Frontal cortex (tissue), 4 donors: ENCODE data around the gene PPIL1. TPM values are rescaled to one million over a fixed set of nuclear protein-coding genes. Genes with fewer than 3 reads are reported as not detected.
"Not testable (repeated sequence)": the region's sequence is repeated elsewhere in the genome, so short reads cannot be mapped to it uniquely, and the experiment has no call there.

Experiments used
- DNase-seq, 2 donors: peaks; one replicate each; pipeline ENCODE4 v3.0.0; 2012; ENCODE audit warnings: low spot score in 2 of 2
- FAIRE-seq: peaks from 2 replicates; lab custom pipeline; 2012; peaks lifted over from hg19 to GRCh38; lab: Jason Lieb, UNC
- total RNA-seq: library from RNA; depleted of rRNA; stranded (reverse); fragments of >200 nt; gene quantifications from one replicate; pipeline ENCODE4 v1.2.3, GENCODE V29; 2014
- donor health status: control.
- donor health status: control.
- donor health status: control.

The PPIL1 gene
- total RNA-seq, 1 donor from 2014 or later: 40.8 TPM

GRCh38 chr6:36821581-36822335, 52.8 kb downstream of the PPIL1 start:
- DNase-seq: no peak
- FAIRE-seq: no peak

GRCh38 chr6:36820700-36821580, 53.7 kb downstream of the PPIL1 start:
- no peak for FAIRE-seq

GRCh38 chr6:36818756-36819155, 55.8 kb downstream of the PPIL1 start:
- DNase-seq (no peak), FAIRE-seq (no peak)

More at GRCh38 chr6:36820700-36821580, 53.7 kb downstream of the PPIL1 start:
- no peak for DNase-seq

DNA sequence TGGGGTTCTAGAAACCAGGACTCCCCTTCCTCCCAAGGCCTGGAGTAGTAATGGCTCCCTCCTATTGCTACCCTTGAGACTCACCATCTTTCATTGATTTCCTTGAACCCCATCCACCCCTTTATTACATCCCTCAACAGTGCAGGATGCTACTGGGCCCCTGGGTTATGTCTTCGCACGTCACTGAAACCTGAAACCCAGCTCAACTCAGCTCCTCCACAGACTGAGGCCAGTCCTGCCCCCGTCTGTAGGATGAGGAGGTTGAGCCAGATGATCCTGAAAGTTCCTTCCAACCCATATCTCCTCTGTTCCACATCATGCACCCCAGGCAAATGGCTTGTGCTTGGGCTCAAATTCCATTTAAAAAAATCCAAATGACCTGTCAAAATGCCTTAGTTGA, 56.8 kb downstream of the PPIL1 start:
- DNase-seq: no peak
- no peak for FAIRE-seq

GRCh38 chr6:36817176-36817817, 57.3 kb downstream of the PPIL1 start:
- FAIRE-seq (no peak), DNase-seq (no peak)

- no peak for FAIRE-seq
- no peak for DNase-seq
Observed at GRCh38 chr6:36815962-36816735, 58.5 kb downstream of the PPIL1 start.

DNA sequence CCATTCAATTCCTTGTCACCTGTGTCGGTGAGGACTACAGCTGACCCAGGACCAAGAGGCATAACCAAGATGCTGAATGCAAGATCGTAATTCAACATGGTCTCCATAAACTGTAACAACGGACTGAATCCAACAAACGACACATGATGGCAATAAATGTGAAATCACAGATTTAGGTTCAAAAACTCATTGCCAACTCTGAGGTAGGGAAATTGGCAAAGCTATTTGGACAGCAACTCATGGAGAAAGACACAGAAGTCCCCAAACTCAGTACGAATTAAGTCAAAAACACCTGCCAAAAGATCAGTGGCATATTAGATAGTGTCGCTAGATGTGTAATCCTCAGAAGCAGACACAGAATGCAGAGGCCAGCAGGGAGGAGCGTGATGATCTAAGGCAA, 60.4 kb downstream of the PPIL1 start:
- no peak for DNase-seq
- no peak for FAIRE-seq

- DNase-seq (no peak), FAIRE-seq (no peak)
Observed at GRCh38 chr6:36813526-36813925, 61.1 kb downstream of the PPIL1 start.

DNA sequence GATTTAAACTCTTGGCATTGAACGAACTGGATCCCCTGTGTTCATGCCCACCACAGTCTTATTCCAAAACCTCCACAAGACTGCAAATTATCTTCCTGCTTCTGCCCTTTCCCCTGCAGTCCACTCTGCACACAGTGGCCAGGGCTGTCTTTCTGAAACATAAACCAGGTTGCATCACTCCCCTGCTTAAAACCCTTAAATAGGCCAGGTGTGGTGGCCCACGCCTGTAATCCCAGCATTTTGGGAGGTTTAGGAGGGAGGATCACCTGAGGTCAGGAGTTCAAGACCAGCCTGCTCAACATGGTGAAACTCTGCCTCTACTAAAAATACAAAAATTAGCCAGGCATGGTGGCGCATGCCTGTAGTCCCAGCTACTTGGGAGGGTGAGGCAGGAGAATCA, 61.6 kb downstream of the PPIL1 start:
- not testable (repeated sequence) for FAIRE-seq, DNase-seq

DNA sequence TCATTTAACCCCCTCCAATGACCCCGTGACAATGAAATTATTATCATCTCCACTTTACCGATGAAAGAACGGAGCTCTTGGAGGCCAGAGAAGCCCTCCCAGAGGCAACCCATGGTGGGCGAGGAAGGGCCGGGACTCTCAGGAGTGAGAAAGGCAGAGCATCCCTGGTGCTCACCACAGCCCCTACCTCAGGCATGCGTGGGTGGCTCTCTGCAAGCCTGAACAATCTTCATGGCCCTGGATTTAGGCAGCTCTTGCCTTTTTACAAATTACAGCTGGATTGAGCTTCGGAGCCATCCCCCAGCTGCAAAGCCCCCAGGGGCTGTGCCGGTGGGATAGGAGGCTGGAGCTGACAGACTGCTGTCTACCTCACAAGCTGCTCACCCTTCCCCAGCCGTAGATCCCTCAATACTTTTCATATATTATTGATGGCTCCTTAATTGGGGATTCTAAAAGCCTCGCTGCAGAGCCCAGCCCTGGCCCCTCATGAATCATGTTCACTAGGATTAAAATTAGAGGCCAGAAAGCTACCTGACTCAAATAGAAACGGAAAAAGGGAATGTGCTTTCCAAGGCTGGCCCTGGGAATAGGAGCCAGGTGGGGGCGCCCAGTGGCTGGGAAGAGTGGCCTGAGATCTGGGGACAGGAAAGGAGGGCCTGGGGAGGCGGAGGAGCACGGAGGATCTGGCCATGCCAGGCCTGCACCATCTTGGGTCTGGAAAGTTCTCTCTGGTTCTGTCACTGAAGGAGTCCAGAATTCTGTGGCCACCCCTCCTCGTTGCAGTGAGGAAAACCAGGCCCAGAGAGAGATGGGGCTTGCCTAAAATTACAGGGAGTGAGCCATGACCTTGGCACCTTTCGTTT, 64.4 kb downstream of the PPIL1 start:
- FAIRE-seq: no peak

DNA sequence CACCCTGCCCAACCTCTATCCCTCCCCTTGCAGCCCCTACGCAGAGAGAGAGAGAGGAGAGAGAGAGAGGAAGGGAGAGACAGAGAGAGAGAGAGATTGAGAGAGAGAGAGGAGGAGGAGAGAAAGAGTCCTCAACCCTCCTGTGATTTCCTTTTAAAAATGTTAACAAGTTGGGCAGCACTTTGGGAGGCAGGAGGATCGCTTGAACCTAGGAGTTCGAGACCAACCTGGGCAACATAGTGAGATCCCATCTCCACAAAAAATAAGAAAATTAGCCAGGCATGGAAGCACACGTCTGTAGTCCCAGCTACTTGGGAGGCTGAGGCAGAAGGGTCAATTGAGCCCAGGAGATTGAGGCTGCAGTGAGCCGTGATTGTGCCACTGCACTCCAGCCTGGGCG, 65.4 kb downstream of the PPIL1 start:
- FAIRE-seq: no peak
- DNase-seq: no peak

More for the DNA sequence above, 64.4 kb downstream of the PPIL1 start:
- no peak for DNase-seq

DNA sequence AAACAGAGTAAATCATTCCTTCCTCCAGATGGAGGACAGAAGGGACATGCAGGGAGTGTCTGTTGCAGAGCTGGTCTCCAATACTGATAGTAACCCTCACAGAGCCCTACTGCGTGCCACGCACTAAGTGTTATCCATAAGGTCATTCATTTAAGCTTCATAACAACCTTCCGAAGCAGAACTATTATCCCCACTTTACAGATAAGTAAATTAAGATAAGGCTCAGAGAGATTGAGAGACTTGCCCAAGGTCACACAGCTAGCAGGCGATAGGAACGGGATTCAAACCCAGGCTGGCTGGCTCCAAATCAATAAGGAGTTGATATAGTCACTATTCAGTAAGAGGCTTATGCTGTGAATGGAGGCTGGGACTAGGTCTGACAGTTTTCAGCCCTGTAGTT, 66.0 kb downstream of the PPIL1 start:
- FAIRE-seq (no peak), DNase-seq (no peak)

- no peak for FAIRE-seq
- no peak for DNase-seq
Observed at GRCh38 chr6:36807750-36808149, 66.9 kb downstream of the PPIL1 start.

GRCh38 chr6:36807143-36807542, 67.5 kb downstream of the PPIL1 start:
- DNase-seq (no peak), FAIRE-seq (no peak)

GRCh38 chr6:36805917-36806316, 68.7 kb downstream of the PPIL1 start:
- FAIRE-seq (no peak), DNase-seq (no peak)

- no peak for DNase-seq
- FAIRE-seq: no peak
Observed at GRCh38 chr6:36805096-36805797, 69.4 kb downstream of the PPIL1 start.
